ENCODE data around the gene BHLHE40.

GRCh38 chr3:4974154-4974553 lies 5.1 kb upstream of the BHLHE40 start:
- TF ChIP-seq POLR2A (IDR thresholded peaks at IDR 0.05; ENCODE audit: low read depth) (no peak), EP300 (IDR thresholded peaks at IDR 0.05) (no peak), CTCF (IDR thresholded peaks at IDR 0.05) (no peak)

Measured in esophagus muscularis mucosa (tissue), 4 donors.